HepG2 (cell line): ENCODE measurements around the gene RALY. TPM values are rescaled to one million over a fixed set of nuclear protein-coding genes. Genes with fewer than 3 reads are reported as not detected.
A peak's percentile ranks its signal among the peaks of the same experiment; 100 is the strongest.

ENCODE experiments used
- CHD2 ChIP-seq: IDR thresholded peaks from 2 replicates; pipeline ENCODE4 v1.6.1; 2011; ENCODE audit warnings: low read depth, low read length, improper control_type of control experiment
- DPF2 ChIP-seq: sonication (generic); formaldehyde crosslinking; IDR thresholded peaks from 2 replicates; pipeline ENCODE4 v1.4.0; 2020; ENCODE audit warnings: mild to moderate bottlenecking, low read depth, missing genetic modification reagents, borderline replicate concordance
- EED ChIP-seq: sonication (generic); formaldehyde crosslinking; IDR thresholded peaks from 2 replicates; pipeline ENCODE4 v1.5.0; 2020; ENCODE audit warnings: mild to moderate bottlenecking, missing genetic modification reagents
- FOXA3 ChIP-seq: IDR thresholded peaks from 2 replicates; pipeline ENCODE4 v1.6.1; 2016; ENCODE audit warnings: missing genetic modification reagents, missing compliant biosample characterization
- MIER3 ChIP-seq: IDR thresholded peaks from 2 replicates; pipeline ENCODE4 v1.6.1; 2016; ENCODE audit warnings: missing compliant biosample characterization, borderline replicate concordance
- NFE2 ChIP-seq: sonication (generic); formaldehyde crosslinking; IDR thresholded peaks from 2 replicates; pipeline ENCODE4 v1.4.0; 2020; ENCODE audit warnings: missing genetic modification reagents
- NR2F6 ChIP-seq, 2 experiments: IDR thresholded peaks; 2 replicates each; pipeline ENCODE4 v1.6.1; 2016; ENCODE audit warnings: antibody characterized with exemption in 1 of 2, mild to moderate bottlenecking in 1 of 2
- RAD21 ChIP-seq: fragments of 450-650 bp; formaldehyde crosslinking; IDR thresholded peaks from 2 replicates; pipeline ENCODE4 v1.5.0; 2020; ENCODE audit warnings: mild to moderate bottlenecking
- TAF1 ChIP-seq: sonication (generic); formaldehyde crosslinking; IDR thresholded peaks from 2 replicates; pipeline ENCODE4 v1.4.0; 2020; ENCODE audit warnings: missing genetic modification reagents
- TBL1XR1 ChIP-seq: fragments of 150-350 bp; IDR thresholded peaks from 2 replicates; pipeline ENCODE4 v1.6.1; 2014; ENCODE audit warnings: borderline replicate concordance, low read length; ENCODE audit not compliant: partially characterized antibody
- ZEB1 ChIP-seq: IDR thresholded peaks from 2 replicates; pipeline ENCODE4 v1.6.1; 2012; ENCODE audit warnings: mild to moderate bottlenecking, low read depth, inconsistent platforms; ENCODE audit not compliant: insufficient replicate concordance
- ZNF510 ChIP-seq: sonication (generic); formaldehyde crosslinking; IDR thresholded peaks from 2 replicates; pipeline ENCODE4 v1.4.0; 2020; ENCODE audit warnings: low read depth, mild to moderate bottlenecking, missing genetic modification reagents
- ZNF792 ChIP-seq: IDR thresholded peaks from 2 replicates; pipeline ENCODE4 v1.6.1; 2016
- polyA plus RNA-seq, 8 experiments: library from polyadenylated mRNA; depleted of rRNA in 3 of 8; stranded (reverse) in 7 of 8; unstranded in 1 of 8; fragments of >200 nt; fragmentation: Illumina TruSeq in 4 of 8; extraction: Trizol in 4 of 8; gene quantifications; 2 replicates each; pipeline versions ENCODE4 v1.2.1 to v1.2.3, GENCODE V29; 2011 to 2016; ENCODE audit warnings: low read depth in 4 of 8, missing spikeins in 1 of 8, mixed read lengths in 1 of 8; ENCODE audit not compliant: insufficient read depth in 1 of 8
- total RNA-seq, 5 experiments: library from RNA; depleted of rRNA; stranded (reverse); fragments of >200 nt; fragmentation: Illumina TruSeq; extraction: Trizol; gene quantifications; 2 replicates each; pipeline ENCODE4 v1.2.3, GENCODE V29; 2016; ENCODE audit warnings: low read depth in 1 of 5
- TF ChIP-seq, protein P1 (sequence below): sonication (generic); formaldehyde crosslinking; IDR thresholded peaks from 2 replicates; pipeline ENCODE4 v1.5.0; 2020; ENCODE audit warnings: mild to moderate bottlenecking, missing genetic modification reagents, borderline replicate concordance
- TF ChIP-seq, protein P2 (sequence below): sonication (generic); formaldehyde crosslinking; IDR thresholded peaks from 2 replicates; pipeline ENCODE4 v1.5.0; 2020; ENCODE audit warnings: mild to moderate bottlenecking, missing genetic modification reagents
- TF ChIP-seq, protein P3 (sequence below): sonication (generic); formaldehyde crosslinking; IDR thresholded peaks from 2 replicates; pipeline ENCODE4 v1.4.0; 2020; ENCODE audit warnings: missing genetic modification reagents, borderline replicate concordance
- TF ChIP-seq, protein P4 (sequence below): IDR thresholded peaks from 2 replicates; pipeline ENCODE4 v1.6.1; 2016; ENCODE audit warnings: low read depth

RALY gene
- total and polyA plus RNA-seq, 2 of the 13 experiments (the other 11 are each of a cell fraction or from before 2014, with no cell fraction given): 178 to 186 TPM

DNA sequence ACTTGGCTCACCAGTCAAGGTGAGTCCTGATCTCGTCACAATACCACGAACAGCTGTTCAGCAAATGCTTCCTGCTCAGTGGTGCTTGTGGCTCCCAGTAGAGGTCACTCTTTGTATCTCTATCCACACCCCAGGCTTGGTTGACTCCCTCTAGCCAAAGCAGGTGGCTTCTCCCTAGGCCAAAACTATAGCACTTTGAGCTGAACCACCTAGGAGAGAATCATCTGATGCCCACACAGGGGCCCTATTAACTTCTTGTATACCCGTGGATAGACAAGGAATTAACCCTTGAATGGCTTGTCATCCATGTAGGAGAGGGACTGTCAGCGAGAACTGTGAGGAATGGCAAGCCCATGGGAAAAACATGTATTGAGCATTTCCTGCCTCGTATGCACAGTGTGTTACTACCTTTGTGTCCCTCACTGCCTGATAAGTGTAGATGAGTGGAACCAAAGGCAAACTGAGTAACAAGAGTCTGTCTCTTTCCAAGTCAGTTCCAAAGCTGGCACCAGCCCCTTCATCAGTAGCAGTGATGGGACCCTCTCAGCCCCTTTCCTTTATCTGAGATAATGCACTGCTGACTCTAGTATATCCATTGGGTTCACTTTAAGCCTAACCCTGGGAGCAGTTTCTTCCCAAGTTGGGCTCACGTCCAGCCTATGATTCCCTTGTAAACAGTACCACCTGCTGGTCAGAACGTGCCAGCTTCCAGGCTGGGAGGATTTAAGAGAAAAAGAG is 75.8 kb downstream of the RALY start (continued):
- TF ChIP-seq, protein P1, sequence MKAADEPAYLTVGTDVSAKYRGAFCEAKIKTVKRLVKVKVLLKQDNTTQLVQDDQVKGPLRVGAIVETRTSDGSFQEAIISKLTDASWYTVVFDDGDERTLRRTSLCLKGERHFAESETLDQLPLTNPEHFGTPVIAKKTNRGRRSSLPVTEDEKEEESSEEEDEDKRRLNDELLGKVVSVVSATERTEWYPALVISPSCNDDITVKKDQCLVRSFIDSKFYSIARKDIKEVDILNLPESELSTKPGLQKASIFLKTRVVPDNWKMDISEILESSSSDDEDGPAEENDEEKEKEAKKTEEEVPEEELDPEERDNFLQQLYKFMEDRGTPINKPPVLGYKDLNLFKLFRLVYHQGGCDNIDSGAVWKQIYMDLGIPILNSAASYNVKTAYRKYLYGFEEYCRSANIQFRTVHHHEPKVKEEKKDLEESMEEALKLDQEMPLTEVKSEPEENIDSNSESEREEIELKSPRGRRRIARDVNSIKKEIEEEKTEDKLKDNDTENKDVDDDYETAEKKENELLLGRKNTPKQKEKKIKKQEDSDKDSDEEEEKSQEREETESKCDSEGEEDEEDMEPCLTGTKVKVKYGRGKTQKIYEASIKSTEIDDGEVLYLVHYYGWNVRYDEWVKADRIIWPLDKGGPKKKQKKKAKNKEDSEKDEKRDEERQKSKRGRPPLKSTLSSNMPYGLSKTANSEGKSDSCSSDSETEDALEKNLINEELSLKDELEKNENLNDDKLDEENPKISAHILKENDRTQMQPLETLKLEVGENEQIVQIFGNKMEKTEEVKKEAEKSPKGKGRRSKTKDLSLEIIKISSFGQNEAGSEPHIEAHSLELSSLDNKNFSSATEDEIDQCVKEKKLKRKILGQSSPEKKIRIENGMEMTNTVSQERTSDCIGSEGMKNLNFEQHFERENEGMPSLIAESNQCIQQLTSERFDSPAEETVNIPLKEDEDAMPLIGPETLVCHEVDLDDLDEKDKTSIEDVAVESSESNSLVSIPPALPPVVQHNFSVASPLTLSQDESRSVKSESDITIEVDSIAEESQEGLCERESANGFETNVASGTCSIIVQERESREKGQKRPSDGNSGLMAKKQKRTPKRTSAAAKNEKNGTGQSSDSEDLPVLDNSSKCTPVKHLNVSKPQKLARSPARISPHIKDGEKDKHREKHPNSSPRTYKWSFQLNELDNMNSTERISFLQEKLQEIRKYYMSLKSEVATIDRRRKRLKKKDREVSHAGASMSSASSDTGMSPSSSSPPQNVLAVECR (CRISPR knock-in tag): peak; percentile 54; the same call in 1 of the 2 replicates
- TF ChIP-seq NR2F6 (IDR thresholded peaks at IDR 0.05) (no peak), NR2F6 (CRISPR knock-in tag; IDR thresholded peaks at IDR 0.05) (0 out of 2 replicates have a peak, but pooled peaks have one; percentile 29), FOXA3 (0 out of 2 replicates have a peak, but pooled peaks have one; percentile 23), RAD21 (peak; percentile 97), TAF1 (0 out of 2 replicates have a peak, but pooled peaks have one; percentile 24), ZNF792 (CRISPR knock-in tag) (0 out of 2 replicates have a peak, but pooled peaks have one; percentile 12), ZNF510 (no peak), TBL1XR1 (peak; percentile 30), DPF2 (0 out of 2 replicates have a peak, but pooled peaks have one; percentile 30), CHD2 (no peak), MIER3 (CRISPR knock-in tag) (0 out of 2 replicates have a peak, but pooled peaks have one; percentile 34), NFE2 (CRISPR knock-in tag) (no peak), ZEB1 (no peak), EED (no peak)
- TF ChIP-seq, protein P2, sequence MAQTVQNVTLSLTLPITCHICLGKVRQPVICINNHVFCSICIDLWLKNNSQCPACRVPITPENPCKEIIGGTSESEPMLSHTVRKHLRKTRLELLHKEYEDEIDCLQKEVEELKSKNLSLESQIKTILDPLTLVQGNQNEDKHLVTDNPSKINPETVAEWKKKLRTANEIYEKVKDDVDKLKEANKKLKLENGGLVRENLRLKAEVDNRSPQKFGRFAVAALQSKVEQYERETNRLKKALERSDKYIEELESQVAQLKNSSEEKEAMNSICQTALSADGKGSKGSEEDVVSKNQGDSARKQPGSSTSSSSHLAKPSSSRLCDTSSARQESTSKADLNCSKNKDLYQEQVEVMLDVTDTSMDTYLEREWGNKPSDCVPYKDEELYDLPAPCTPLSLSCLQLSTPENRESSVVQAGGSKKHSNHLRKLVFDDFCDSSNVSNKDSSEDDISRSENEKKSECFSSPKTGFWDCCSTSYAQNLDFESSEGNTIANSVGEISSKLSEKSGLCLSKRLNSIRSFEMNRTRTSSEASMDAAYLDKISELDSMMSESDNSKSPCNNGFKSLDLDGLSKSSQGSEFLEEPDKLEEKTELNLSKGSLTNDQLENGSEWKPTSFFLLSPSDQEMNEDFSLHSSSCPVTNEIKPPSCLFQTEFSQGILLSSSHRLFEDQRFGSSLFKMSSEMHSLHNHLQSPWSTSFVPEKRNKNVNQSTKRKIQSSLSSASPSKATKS (CRISPR knock-in tag): peak; percentile 53; the same call in 1 of the 2 replicates
- TF ChIP-seq, protein P3, sequence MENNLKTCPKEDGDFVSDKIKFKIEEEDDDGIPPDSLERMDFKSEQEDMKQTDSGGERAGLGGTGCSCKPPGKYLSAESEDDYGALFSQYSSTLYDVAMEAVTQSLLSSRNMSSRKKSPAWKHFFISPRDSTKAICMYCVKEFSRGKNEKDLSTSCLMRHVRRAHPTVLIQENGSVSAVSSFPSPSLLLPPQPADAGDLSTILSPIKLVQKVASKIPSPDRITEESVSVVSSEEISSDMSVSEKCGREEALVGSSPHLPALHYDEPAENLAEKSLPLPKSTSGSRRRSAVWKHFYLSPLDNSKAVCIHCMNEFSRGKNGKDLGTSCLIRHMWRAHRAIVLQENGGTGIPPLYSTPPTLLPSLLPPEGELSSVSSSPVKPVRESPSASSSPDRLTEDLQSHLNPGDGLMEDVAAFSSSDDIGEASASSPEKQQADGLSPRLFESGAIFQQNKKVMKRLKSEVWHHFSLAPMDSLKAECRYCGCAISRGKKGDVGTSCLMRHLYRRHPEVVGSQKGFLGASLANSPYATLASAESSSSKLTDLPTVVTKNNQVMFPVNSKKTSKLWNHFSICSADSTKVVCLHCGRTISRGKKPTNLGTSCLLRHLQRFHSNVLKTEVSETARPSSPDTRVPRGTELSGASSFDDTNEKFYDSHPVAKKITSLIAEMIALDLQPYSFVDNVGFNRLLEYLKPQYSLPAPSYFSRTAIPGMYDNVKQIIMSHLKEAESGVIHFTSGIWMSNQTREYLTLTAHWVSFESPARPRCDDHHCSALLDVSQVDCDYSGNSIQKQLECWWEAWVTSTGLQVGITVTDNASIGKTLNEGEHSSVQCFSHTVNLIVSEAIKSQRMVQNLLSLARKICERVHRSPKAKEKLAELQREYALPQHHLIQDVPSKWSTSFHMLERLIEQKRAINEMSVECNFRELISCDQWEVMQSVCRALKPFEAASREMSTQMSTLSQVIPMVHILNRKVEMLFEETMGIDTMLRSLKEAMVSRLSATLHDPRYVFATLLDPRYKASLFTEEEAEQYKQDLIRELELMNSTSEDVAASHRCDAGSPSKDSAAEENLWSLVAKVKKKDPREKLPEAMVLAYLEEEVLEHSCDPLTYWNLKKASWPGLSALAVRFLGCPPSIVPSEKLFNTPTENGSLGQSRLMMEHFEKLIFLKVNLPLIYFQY (CRISPR knock-in tag): 0 out of 2 replicates have a peak, but pooled peaks have one; percentile 53
- TF ChIP-seq, protein P4, sequence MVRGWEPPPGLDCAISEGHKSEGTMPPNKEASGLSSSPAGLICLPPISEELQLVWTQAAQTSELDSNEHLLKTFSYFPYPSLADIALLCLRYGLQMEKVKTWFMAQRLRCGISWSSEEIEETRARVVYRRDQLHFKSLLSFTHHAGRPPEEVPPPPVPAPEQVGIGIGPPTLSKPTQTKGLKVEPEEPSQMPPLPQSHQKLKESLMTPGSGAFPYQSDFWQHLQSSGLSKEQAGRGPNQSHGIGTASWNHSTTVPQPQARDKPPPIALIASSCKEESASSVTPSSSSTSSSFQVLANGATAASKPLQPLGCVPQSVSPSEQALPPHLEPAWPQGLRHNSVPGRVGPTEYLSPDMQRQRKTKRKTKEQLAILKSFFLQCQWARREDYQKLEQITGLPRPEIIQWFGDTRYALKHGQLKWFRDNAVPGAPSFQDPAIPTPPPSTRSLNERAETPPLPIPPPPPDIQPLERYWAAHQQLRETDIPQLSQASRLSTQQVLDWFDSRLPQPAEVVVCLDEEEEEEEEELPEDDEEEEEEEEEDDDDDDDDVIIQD (CRISPR knock-in tag): no peak; the same call in 1 of the 2 replicates
